K562 (cell line): ENCODE results near the gene PXK. TPM values are rescaled to one million over a fixed set of nuclear protein-coding genes. Genes with fewer than 3 reads are reported as not detected.
A peak's percentile ranks its signal among the peaks of the same experiment; 100 is the strongest.

Source experiments
- CREB1 ChIP-seq, 2 experiments: sonication (generic) in 1 of 2; formaldehyde crosslinking in 1 of 2; IDR thresholded peaks; 2 replicates each; pipeline versions ENCODE4 v1.6.1 to v1.8.0; 2012 to 2022; ENCODE audit warnings: inconsistent platforms in 1 of 2, mild to moderate bottlenecking in 1 of 2, missing genetic modification reagents in 1 of 2, moderate library complexity in 1 of 2
- ELF4 ChIP-seq: fragments of 450-650 bp; formaldehyde crosslinking; IDR thresholded peaks from 2 replicates; pipeline ENCODE4 v1.4.0; 2022; ENCODE audit warnings: missing genetic modification characterization
- GATAD2B ChIP-seq: fragments of 450-650 bp; IDR thresholded peaks from 2 replicates; pipeline ENCODE4 v1.6.1; 2017; ENCODE audit warnings: mild to moderate bottlenecking, borderline replicate concordance
- MTA3 ChIP-seq: fragments of 450-650 bp; formaldehyde crosslinking; IDR thresholded peaks from 2 replicates; pipeline ENCODE4 v1.6.1; 2017; ENCODE audit warnings: mild to moderate bottlenecking, borderline replicate concordance
- NR2C2 ChIP-seq, 2 experiments: fragments of 200-800 bp in 1 of 2; sonication (Bioruptor generic) in 1 of 2; sonication (generic) in 1 of 2; formaldehyde crosslinking in 1 of 2; IDR thresholded peaks; 2 replicates each; pipeline versions ENCODE4 v1.6.1 to v1.8.0; 2016 to 2022; ENCODE audit warnings: mild to moderate bottlenecking in 1 of 2, missing compliant biosample characterization in 1 of 2, missing genetic modification characterization in 1 of 2, missing genetic modification reagents in 1 of 2
- SETDB1 ChIP-seq: IDR thresholded peaks from one replicate; pipeline ENCODE4 v1.6.1; 2012; ENCODE audit warnings: low read length, control low read depth, inconsistent platforms
- ZBTB40 ChIP-seq, 2 experiments: fragments of 450-650 bp in 1 of 2; sonication (generic) in 1 of 2; formaldehyde crosslinking in 1 of 2; IDR thresholded peaks; 2 replicates each; pipeline versions ENCODE4 v1.7.1 to v1.9.0; 2016 to 2022; ENCODE audit warnings: inconsistent platforms in 1 of 2, mild to moderate bottlenecking in 1 of 2, missing genetic modification reagents in 1 of 2
- polyA plus RNA-seq, 8 experiments: library from polyadenylated mRNA; depleted of rRNA in 4 of 8; stranded (reverse) in 5 of 8; unstranded in 3 of 8; fragments of >200 nt; fragmentation: Nextera tagmentation in 2 of 8; fragmentation: Illumina TruSeq in 1 of 8; extraction: Ambion mirVana in 2 of 8; extraction: Trizol in 1 of 8; gene quantifications; 2 replicates each; pipeline versions ENCODE4 v1.2.1 to v1.2.3, GENCODE V29; 2011 to 2014; ENCODE audit warnings: inconsistent platforms in 1 of 8, missing spikeins in 1 of 8
- total RNA-seq, 7 experiments: library from RNA; depleted of rRNA in 6 of 7; stranded (reverse); fragments of >200 nt in 6 of 7; fragmentation: Illumina TruSeq in 2 of 7; extraction: Trizol in 2 of 7; gene quantifications; 2 replicates each; pipeline versions ENCODE4 v1.2.1 to v1.2.3, GENCODE V29; 2011 to 2021; ENCODE audit warnings: low replicate concordance in 1 of 7
- TF ChIP-seq, protein P1 (sequence below), 3 experiments: IDR thresholded peaks in 2 of 3; conservative IDR thresholded peaks in 1 of 3; 2 replicates each; pipeline ENCODE4 v1.5.1; 2011 to 2012; ENCODE audit warnings: low read length in 3 of 3, mild to moderate bottlenecking in 3 of 3, control low read depth in 2 of 3, improper control_type of control experiment in 1 of 3, inconsistent platforms in 1 of 3, low read depth in 1 of 3, mixed read lengths in 1 of 3, moderate library complexity in 1 of 3; ENCODE audit not compliant: insufficient read depth in 2 of 3
- TF ChIP-seq, protein P2 (sequence below): fragments of 200-800 bp; sonication (Bioruptor generic); IDR thresholded peaks from 2 replicates; pipeline ENCODE4 v1.6.1; 2017; ENCODE audit warnings: missing genetic modification characterization, missing compliant biosample characterization
- TF ChIP-seq, protein P3 (sequence below): conservative IDR thresholded peaks from 2 replicates; pipeline ENCODE4 v1.6.1; 2011; ENCODE audit warnings: low read depth, mild to moderate bottlenecking, low read length; ENCODE audit not compliant: control insufficient read depth

Gene PXK
- total and polyA plus RNA-seq, 9 of the 15 experiments (the other 6 are each of a cell fraction or from before 2014, with no cell fraction given), result 3.3 to 19.9 (median 11.3) TPM

GRCh38 chr3:58332575-58333188, at the start of gene PXK (continued):
- TF ChIP-seq ZBTB40 (IDR thresholded peaks at IDR 0.05) (no peak), ZBTB40 (CRISPR knock-in tag; IDR thresholded peaks at IDR 0.05) (no peak), CREB1 (IDR thresholded peaks at IDR 0.05) (peak; percentile 52; the same call in 1 of the 2 replicates), CREB1 (CRISPR knock-in tag; IDR thresholded peaks at IDR 0.05) (peak; percentile 47; the same call in 1 of the 2 replicates), NR2C2 (CRISPR knock-in tag; IDR thresholded peaks at IDR 0.05) (no peak), NR2C2 (tag; IDR thresholded peaks at IDR 0.05) (no peak), ELF4 (CRISPR knock-in tag) (no peak), MTA3 (peak; percentile 69), GATAD2B (peak; percentile 86; the same call in 1 of the 2 replicates), SETDB1 (no peak)
- TF ChIP-seq, protein P1, sequence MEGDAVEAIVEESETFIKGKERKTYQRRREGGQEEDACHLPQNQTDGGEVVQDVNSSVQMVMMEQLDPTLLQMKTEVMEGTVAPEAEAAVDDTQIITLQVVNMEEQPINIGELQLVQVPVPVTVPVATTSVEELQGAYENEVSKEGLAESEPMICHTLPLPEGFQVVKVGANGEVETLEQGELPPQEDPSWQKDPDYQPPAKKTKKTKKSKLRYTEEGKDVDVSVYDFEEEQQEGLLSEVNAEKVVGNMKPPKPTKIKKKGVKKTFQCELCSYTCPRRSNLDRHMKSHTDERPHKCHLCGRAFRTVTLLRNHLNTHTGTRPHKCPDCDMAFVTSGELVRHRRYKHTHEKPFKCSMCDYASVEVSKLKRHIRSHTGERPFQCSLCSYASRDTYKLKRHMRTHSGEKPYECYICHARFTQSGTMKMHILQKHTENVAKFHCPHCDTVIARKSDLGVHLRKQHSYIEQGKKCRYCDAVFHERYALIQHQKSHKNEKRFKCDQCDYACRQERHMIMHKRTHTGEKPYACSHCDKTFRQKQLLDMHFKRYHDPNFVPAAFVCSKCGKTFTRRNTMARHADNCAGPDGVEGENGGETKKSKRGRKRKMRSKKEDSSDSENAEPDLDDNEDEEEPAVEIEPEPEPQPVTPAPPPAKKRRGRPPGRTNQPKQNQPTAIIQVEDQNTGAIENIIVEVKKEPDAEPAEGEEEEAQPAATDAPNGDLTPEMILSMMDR (IDR thresholded peaks at IDR 0.05 in 2 of 3, conservative IDR thresholded peaks at IDR 0.05 in 1 of 3; ENCODE audit: insufficient read depth in 2 of 3, low read depth in 1 of 3, low read length in 3 of 3), result peak in 2 of 3 experiments; percentile 2 to 43; a peak in 3 of 6 replicates
- TF ChIP-seq, protein P2, sequence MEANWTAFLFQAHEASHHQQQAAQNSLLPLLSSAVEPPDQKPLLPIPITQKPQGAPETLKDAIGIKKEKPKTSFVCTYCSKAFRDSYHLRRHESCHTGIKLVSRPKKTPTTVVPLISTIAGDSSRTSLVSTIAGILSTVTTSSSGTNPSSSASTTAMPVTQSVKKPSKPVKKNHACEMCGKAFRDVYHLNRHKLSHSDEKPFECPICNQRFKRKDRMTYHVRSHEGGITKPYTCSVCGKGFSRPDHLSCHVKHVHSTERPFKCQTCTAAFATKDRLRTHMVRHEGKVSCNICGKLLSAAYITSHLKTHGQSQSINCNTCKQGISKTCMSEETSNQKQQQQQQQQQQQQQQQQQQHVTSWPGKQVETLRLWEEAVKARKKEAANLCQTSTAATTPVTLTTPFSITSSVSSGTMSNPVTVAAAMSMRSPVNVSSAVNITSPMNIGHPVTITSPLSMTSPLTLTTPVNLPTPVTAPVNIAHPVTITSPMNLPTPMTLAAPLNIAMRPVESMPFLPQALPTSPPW, result peak; percentile 68
- TF ChIP-seq, protein P3, sequence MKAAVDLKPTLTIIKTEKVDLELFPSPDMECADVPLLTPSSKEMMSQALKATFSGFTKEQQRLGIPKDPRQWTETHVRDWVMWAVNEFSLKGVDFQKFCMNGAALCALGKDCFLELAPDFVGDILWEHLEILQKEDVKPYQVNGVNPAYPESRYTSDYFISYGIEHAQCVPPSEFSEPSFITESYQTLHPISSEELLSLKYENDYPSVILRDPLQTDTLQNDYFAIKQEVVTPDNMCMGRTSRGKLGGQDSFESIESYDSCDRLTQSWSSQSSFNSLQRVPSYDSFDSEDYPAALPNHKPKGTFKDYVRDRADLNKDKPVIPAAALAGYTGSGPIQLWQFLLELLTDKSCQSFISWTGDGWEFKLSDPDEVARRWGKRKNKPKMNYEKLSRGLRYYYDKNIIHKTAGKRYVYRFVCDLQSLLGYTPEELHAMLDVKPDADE, result peak; percentile 68
